ENCODE results near the gene HOXA4.

HOXA4 gene

DNA sequence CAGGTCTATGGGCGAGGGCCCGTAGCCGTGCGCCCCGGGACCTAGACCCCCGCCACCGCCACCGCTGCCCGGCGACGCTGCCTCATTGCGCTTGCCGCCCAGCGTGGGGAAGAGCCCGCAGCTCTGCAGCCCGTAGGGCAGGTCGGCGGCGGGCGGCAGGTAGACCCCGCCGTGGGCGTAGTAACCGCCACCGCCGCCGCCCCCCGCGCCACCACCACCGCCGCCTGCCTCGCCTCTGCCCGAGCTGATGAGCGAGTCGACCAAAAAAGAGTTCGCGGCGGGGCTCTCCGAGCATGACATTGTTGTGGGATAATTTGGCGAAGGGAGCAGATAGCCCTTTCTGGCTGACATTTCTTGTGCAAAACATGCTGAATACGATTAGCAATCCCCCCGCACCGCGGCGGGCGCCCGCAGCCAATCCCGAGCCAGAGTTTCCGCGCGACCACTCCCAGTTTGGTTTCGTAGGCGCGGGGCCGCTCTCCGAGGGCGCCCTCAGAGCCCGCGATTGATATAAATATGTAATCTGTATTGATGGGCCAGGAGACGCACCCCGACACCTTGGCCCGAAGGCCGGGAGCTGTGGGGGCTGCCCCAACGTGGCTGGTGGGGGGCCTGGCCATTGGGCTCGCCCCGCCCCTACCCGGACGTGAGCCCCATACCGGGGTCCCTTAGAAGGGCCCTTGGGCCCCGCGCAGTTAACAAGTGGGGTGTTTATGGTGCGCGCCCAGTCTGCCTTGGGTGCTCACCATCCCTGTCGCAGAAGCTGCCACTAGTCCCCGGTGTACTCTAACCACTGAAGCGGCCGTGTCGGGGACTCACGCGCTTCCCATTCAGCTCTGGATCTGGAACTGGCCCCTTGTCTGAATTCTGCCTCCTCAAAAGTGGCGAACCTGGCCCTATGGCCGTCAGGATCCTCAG lies 43.7 kb upstream of the HOXA4 start, which contains the start of gene HOXA10:
Gene HOXA10 (minus strand): TSS at position 365 of the 918 bp plus-strand sequence. CDS start 14 bp downstream, at position 351.
- H3F3A ChIP-seq (ENCODE audit: insufficient read depth, low read length) = peaks cover 12% of the 10 kb centered on the region
- H3K4me1 ChIP-seq (ENCODE audit: low read length) = peaks cover 9% of the 10 kb centered on the region
- no peaks in the 10 kb centered on the region for H3K79me2 ChIP-seq (ENCODE audit: low read length)
- H3K27me3 ChIP-seq (replicated peaks; ENCODE audit: insufficient read depth, low read length) = peaks cover 76% of the 10 kb centered on the region
- DNase-seq = no peak
- no peaks in the 10 kb centered on the region for H3K9me2 ChIP-seq (replicated peaks; ENCODE audit: insufficient read depth, low read length)
- H3K9me3 ChIP-seq (replicated peaks; ENCODE audit: insufficient read depth, low read length) = no peaks in the 10 kb centered on the region
- peak within 1 kb of the TSS; percentile 58 for H2AFZ ChIP-seq (ENCODE audit: low read length)
- no peaks in the 10 kb centered on the region for H4K20me1 ChIP-seq (ENCODE audit: insufficient read depth, low read length)
- no peak within 1 kb of the TSS for H3K27ac ChIP-seq (ENCODE audit: low read length)
- no peaks in the 10 kb centered on the region for H3K36me3 ChIP-seq (replicated peaks; ENCODE audit: insufficient read depth, low read length)
- no peak within 1 kb of the TSS for H3K9ac ChIP-seq (ENCODE audit: low read length)
- TF ChIP-seq EZH2 (optimal IDR thresholded peaks at IDR 0.05; ENCODE audit: low read depth, low read length) = no peak
- TF ChIP-seq EZH2phosphoT487 (IDR thresholded peaks at IDR 0.05; ENCODE audit: low read length) = no peak
- no peak for TF ChIP-seq CTCF (IDR thresholded peaks at IDR 0.05; ENCODE audit: low read length)
- peak within 1 kb of the TSS; percentile 59 for H3K4me3 ChIP-seq (ENCODE audit: low read length)
- H3K4me2 ChIP-seq (ENCODE audit: low read depth, low read length) = peak within 1 kb of the TSS; percentile 99

DNA sequence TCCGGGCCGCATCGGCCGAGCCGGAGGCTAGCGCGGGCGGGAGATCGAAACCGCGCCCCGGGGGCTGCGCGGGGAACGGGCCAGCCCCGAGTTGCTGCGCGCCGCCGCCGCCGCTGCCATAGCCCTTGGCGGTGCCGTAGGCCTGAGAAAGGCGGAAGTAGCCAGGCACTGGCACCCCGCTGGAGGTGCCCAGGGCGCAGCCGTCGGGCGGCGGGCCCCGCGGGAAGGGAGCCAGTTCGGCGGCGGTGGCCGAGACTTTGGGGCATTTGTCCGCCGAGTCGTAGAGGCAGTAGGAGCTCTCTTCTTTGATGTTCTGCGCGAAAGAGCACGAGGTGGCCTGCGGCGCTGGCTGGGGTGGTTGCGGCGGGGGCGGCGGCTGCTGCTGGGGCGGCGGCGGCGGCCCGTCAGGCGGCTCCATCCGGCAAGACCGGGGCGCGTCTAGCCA lies 43.0 kb upstream of the HOXA4 start:
- Histone ChIP-seq H2AFZ (ENCODE audit: low read length) (peak overlapping the region; percentile 58), H3K9me3 (replicated peaks; ENCODE audit: insufficient read depth, low read length) (no peaks in the 10 kb centered on the region), H3K9me2 (replicated peaks; ENCODE audit: insufficient read depth, low read length) (no peaks in the 10 kb centered on the region), H3K4me2 (ENCODE audit: low read depth, low read length) (peak overlapping the region; percentile 99), H3F3A (ENCODE audit: insufficient read depth, low read length) (peaks cover 12% of the 10 kb centered on the region), H3K4me3 (ENCODE audit: low read length) (peak overlapping the region; percentile 59), H3K9ac (ENCODE audit: low read length) (no peak overlapping the region), H3K4me1 (ENCODE audit: low read length) (peaks cover 9% of the 10 kb centered on the region), H4K20me1 (ENCODE audit: insufficient read depth, low read length) (no peaks in the 10 kb centered on the region), H3K79me2 (ENCODE audit: low read length) (no peaks in the 10 kb centered on the region), H3K27me3 (replicated peaks; ENCODE audit: insufficient read depth, low read length) (peaks cover 79% of the 10 kb centered on the region), H3K27ac (ENCODE audit: low read length) (no peak overlapping the region), H3K36me3 (replicated peaks; ENCODE audit: insufficient read depth, low read length) (no peaks in the 10 kb centered on the region)
- DNase-seq = no peak
- no peak for TF ChIP-seq EZH2 (optimal IDR thresholded peaks at IDR 0.05; ENCODE audit: low read depth, low read length)
- no peak for TF ChIP-seq EZH2phosphoT487 (IDR thresholded peaks at IDR 0.05; ENCODE audit: low read length)
- TF ChIP-seq CTCF (IDR thresholded peaks at IDR 0.05; ENCODE audit: low read length) = no peak

DNA sequence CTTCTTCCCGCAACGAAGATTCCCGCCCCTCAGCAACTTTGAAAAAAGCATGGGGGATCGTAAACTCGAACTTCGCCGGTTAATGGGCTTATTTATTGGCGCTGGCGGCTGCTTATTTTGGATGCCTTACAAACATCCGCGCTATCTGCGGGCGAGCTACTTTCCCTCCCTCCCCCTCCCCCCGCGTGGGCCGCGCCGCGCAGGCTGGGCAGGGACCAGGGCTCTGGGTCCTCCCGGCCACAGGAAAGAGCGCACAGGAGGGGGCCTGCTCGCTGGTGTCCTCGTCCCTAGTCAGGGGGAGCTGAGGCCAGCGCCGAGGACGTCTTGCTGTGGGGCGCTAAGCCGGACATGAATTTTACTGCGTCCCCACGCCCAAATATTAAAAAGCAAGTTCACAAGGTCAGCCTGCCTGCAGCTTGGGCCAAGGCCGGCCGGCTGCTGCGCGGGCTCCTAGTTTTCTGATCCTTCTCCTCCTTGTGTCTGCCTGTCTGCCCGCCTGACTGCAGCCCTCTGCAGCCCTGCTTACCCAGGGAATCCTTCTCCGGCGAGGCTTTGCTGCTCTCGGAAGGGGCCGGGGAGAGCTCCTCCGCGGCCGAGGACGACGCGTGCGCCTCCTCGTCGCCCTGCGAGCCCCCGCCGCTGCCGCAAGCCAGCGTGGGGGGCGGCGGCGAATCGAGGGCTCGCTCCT lies 42.4 kb upstream of the HOXA4 start:
- H3K27me3 ChIP-seq (replicated peaks; ENCODE audit: insufficient read depth, low read length) = peaks cover 79% of the 10 kb centered on the region
- H3K4me3 ChIP-seq (ENCODE audit: low read length) = peak overlapping the region; percentile 59
- H3K27ac ChIP-seq (ENCODE audit: low read length) = no peak overlapping the region
- peaks cover 9% of the 10 kb centered on the region for H3K4me1 ChIP-seq (ENCODE audit: low read length)
- no peaks in the 10 kb centered on the region for H3K79me2 ChIP-seq (ENCODE audit: low read length)
- TF ChIP-seq EZH2phosphoT487 (IDR thresholded peaks at IDR 0.05; ENCODE audit: low read length) (no peak), CTCF (IDR thresholded peaks at IDR 0.05; ENCODE audit: low read length) (no peak), EZH2 (optimal IDR thresholded peaks at IDR 0.05; ENCODE audit: low read depth, low read length) (no peak)
- H4K20me1 ChIP-seq (ENCODE audit: insufficient read depth, low read length) = no peaks in the 10 kb centered on the region
- no peaks in the 10 kb centered on the region for H3K9me2 ChIP-seq (replicated peaks; ENCODE audit: insufficient read depth, low read length)
- peak overlapping the region; percentile 99 for H3K4me2 ChIP-seq (ENCODE audit: low read depth, low read length)
- H2AFZ ChIP-seq (ENCODE audit: low read length) = peak overlapping the region; percentile 58
- H3K9ac ChIP-seq (ENCODE audit: low read length) = no peak overlapping the region
- H3F3A ChIP-seq (ENCODE audit: insufficient read depth, low read length) = peaks cover 12% of the 10 kb centered on the region
- no peaks in the 10 kb centered on the region for H3K9me3 ChIP-seq (replicated peaks; ENCODE audit: insufficient read depth, low read length)
- no peak for DNase-seq
- no peaks in the 10 kb centered on the region for H3K36me3 ChIP-seq (replicated peaks; ENCODE audit: insufficient read depth, low read length)
